ENCODE data around the gene MACROD2. TPM values are rescaled to one million over a fixed set of nuclear protein-coding genes. Genes with fewer than 3 reads are reported as not detected.
"Not testable (repeated sequence)": the region's sequence is repeated elsewhere in the genome, so short reads cannot be mapped to it uniquely, and the experiment has no call there.

MACROD2 gene
- total RNA-seq, 6 experiments from 2014 or later: 0.05 to 0.57 (median 0.11) TPM; not detected in 1

- Mint-ChIP-seq H3K9me3 (peaks cover 16% of the 10 kb centered on the region; the same call in 1 of the 2 replicates), H3K27ac (no peak overlapping the region), H3K4me1 (ENCODE audit: low read depth) (no peaks in the 10 kb centered on the region), H3K27me3 (ENCODE audit: insufficient read depth) (peaks cover 3% of the 10 kb centered on the region; the same call in 1 of the 2 replicates), H3K36me3 (ENCODE audit: low read depth) (no peaks in the 10 kb centered on the region), H3K4me3 (no peak overlapping the region)
- TF ChIP-seq CTCF (IDR thresholded peaks at IDR 0.05): no peak
- DNase-seq: no peak
Observed at GRCh38 chr20:14208956-14209355, 213.6 kb downstream of the MACROD2 start.

- Mint-ChIP-seq H3K4me1 (ENCODE audit: low read depth) (no peaks in the 10 kb centered on the region), H3K4me3 (no peak overlapping the region), H3K9me3 (peaks cover 8% of the 10 kb centered on the region; the same call in 1 of the 2 replicates), H3K36me3 (ENCODE audit: low read depth) (no peaks in the 10 kb centered on the region), H3K27ac (no peak overlapping the region), H3K27me3 (ENCODE audit: insufficient read depth) (peaks cover 3% of the 10 kb centered on the region; the same call in 1 of the 2 replicates)
- no peak for DNase-seq
- no peak for TF ChIP-seq CTCF (IDR thresholded peaks at IDR 0.05)
Observed at GRCh38 chr20:14210146-14210545, 214.8 kb downstream of the MACROD2 start.

GRCh38 chr20:14214046-14214445 lies 218.7 kb downstream of the MACROD2 start:
- peaks cover 13% of the 10 kb centered on the region; the same call in 1 of the 2 replicates for H3K9me3 Mint-ChIP-seq
- H3K36me3 Mint-ChIP-seq (ENCODE audit: low read depth): no peaks in the 10 kb centered on the region
- no peak overlapping the region for H3K4me3 Mint-ChIP-seq
- no peak overlapping the region for H3K27ac Mint-ChIP-seq
- H3K27me3 Mint-ChIP-seq (ENCODE audit: insufficient read depth): no peaks in the 10 kb centered on the region
- DNase-seq: no peak
- TF ChIP-seq CTCF (IDR thresholded peaks at IDR 0.05): no peak
- no peaks in the 10 kb centered on the region for H3K4me1 Mint-ChIP-seq (ENCODE audit: low read depth)

GRCh38 chr20:14215880-14216279 lies 220.6 kb downstream of the MACROD2 start:
- not testable (repeated sequence) for H3K27ac Mint-ChIP-seq, H3K4me3 Mint-ChIP-seq

GRCh38 chr20:14219801-14220461 lies 224.6 kb downstream of the MACROD2 start:
- no peaks in the 10 kb centered on the region for H3K36me3 Mint-ChIP-seq (ENCODE audit: low read depth)
- no peaks in the 10 kb centered on the region for H3K27me3 Mint-ChIP-seq (ENCODE audit: insufficient read depth)
- no peak overlapping the region for H3K27ac Mint-ChIP-seq
- peaks cover 23% of the 10 kb centered on the region for H3K9me3 Mint-ChIP-seq
- no peak for DNase-seq
- no peak for TF ChIP-seq CTCF (IDR thresholded peaks at IDR 0.05)
- no peak overlapping the region for H3K4me3 Mint-ChIP-seq
- no peaks in the 10 kb centered on the region for H3K4me1 Mint-ChIP-seq (ENCODE audit: low read depth)

More at GRCh38 chr20:14215880-14216279, 220.6 kb downstream of the MACROD2 start:
- not testable (repeated sequence) for H3K27me3 Mint-ChIP-seq (ENCODE audit: insufficient read depth); H3K4me1 Mint-ChIP-seq (ENCODE audit: low read depth); H3K36me3 Mint-ChIP-seq (ENCODE audit: low read depth); DNase-seq
- peaks cover 22% of the 10 kb centered on the region for H3K9me3 Mint-ChIP-seq

GRCh38 chr20:14220986-14221385 lies 225.7 kb downstream of the MACROD2 start:
- no peaks in the 10 kb centered on the region; the same call in 1 of the 2 replicates for H3K36me3 Mint-ChIP-seq (ENCODE audit: low read depth)
- TF ChIP-seq CTCF (IDR thresholded peaks at IDR 0.05): no peak
- no peaks in the 10 kb centered on the region for H3K4me1 Mint-ChIP-seq (ENCODE audit: low read depth)
- no peak for DNase-seq
- H3K27me3 Mint-ChIP-seq (ENCODE audit: insufficient read depth): 0 out of 2 replicates have a peak, but pooled peaks cover 2% of the 10 kb centered on the region
- no peak overlapping the region for H3K27ac Mint-ChIP-seq
- H3K4me3 Mint-ChIP-seq: no peak overlapping the region
- peaks cover 23% of the 10 kb centered on the region for H3K9me3 Mint-ChIP-seq
